Measurements from ENCODE around the gene MTUS2.

The MTUS2 gene

GRCh38 chr13:29117663-29118062, 297.5 kb downstream of the MTUS2 start:
- no peak for DNase-seq

- no peak for DNase-seq
Observed at GRCh38 chr13:29118471-29118870, 298.3 kb downstream of the MTUS2 start.

- DNase-seq, result no peak
Observed at GRCh38 chr13:29125191-29125933, 305.2 kb downstream of the MTUS2 start.

GRCh38 chr13:29125934-29126424, 305.8 kb downstream of the MTUS2 start:
- DNase-seq, result no peak

DNA sequence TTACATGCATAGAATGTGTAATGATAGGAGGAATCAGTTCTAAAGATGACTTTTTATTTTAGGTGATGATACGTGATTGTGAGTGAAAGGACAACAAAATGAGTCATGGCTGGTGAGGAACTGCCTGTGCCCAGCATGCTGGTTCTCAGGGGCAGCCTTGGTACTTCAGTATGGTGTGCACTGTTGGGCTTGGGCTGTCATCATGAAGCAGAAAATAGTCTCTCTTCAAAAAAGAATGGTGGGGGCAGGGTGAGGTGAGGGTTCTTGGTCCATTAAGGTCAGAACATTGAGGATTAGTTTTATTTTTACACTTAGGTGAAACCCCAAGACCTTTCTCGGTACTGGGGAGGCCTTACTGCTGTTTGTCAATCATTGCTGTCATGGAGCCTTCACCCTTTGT, 309.5 kb downstream of the MTUS2 start:
- DNase-seq, result no peak

GRCh38 chr13:29131159-29131558, 311.0 kb downstream of the MTUS2 start:
- no peak for DNase-seq

DNA sequence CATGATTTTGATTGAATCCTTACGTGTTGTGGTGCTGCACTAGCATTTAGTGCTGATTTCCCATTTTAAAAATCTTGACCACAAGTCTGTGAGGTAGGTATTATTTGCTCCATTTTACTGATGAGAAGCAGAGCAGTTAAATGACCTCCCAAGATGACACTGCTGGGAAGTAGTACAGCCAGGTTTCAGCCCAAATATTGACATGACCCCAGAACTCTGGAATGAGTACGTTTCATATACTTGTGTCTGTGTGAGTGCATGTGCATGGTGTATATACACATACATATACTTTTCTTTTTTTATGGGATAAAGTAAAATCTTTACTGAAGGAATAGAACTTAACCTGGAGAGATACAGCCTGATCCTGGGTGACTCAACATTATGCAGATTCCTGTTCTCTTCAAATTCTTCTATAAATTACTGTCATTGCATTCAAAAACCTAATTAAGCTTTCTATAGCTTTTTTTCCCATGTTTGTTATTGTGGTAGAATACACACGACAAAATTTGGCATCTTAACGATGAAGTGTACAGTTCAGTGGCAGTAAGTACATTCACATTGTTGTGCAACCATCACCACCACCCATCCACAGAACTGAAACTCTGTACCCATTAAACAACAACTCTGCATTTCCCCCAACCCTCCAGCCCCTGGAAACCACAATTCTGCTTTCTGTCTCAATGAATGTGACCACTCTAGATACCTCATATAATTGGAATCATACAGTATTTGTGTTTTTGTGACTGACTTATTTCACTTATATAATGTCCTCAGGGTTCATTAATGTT, 311.9 kb downstream of the MTUS2 start:
- no peak for DNase-seq

- DNase-seq, result no peak
Observed at GRCh38 chr13:29136341-29136740, 316.2 kb downstream of the MTUS2 start.

- DNase-seq, result no peak
Observed at GRCh38 chr13:29137016-29137415, 316.9 kb downstream of the MTUS2 start.

GRCh38 chr13:29137995-29138394, 317.9 kb downstream of the MTUS2 start:
- DNase-seq, result no peak

DNA sequence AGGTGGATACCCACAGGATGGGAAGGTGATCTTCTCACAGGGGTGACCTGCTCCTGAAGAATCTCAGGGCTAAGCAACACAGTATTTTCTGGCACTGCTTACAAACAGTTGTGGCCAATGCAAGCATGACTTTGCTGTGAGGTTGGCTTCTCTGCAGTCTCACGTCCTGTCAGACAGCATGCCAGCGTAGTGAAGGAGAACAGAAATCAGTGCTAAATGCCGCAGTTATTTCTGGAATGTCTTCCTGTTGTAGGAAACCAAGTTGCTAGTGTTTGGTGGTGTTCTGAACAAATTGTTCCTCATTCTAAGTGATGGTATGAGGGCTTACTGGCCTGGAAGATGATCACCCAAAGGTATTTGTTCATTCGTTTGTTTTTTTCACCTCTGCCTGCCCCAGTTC, 320.1 kb downstream of the MTUS2 start:
- no peak for DNase-seq

DNA sequence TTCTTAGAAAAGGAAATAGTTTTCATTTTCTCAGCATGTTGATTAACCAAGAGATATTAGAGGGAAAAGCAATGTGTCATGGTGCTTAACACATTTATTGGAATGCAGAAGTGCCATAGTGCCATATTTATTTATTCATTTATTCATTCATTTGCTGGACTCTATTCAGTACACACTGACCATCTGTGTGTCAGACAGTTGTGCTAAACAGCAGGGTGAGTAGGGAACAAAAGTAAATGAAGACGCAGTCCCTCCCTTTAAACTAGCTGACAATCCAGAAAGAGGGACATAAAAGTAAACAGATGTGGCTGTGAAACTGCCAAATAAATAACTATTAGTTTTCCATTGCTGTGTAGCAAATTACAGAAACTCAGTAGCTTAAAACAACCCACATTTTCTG, 323.7 kb downstream of the MTUS2 start:
- no peak for DNase-seq

DNA sequence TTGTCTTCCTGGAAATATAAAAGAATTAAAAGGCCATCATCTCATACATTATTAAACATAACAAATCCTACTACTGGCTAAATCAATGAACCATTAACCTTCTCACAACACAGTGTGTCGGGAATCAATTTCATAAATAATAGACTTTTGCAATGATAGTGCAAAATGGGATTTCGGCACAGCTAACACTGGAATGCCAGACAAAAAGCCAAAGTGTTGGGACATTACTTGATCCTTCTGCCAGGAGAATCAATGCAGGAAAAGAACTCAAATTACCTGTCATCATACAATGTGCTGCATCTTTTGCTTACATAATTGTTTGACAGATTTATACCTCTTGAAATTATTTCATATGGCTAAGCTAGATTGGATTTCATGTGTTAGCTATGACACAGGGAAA, 334.3 kb downstream of the MTUS2 start:
- DNase-seq, result no peak

- no peak for DNase-seq
Observed at GRCh38 chr13:29156136-29156535, 336.0 kb downstream of the MTUS2 start.

- DNase-seq, result no peak
Observed at GRCh38 chr13:29159871-29160270, 339.7 kb downstream of the MTUS2 start.

GRCh38 chr13:29160862-29161261, 340.7 kb downstream of the MTUS2 start:
- no peak for DNase-seq

GRCh38 chr13:29161676-29162075, 341.5 kb downstream of the MTUS2 start:
- no peak for DNase-seq

DNA sequence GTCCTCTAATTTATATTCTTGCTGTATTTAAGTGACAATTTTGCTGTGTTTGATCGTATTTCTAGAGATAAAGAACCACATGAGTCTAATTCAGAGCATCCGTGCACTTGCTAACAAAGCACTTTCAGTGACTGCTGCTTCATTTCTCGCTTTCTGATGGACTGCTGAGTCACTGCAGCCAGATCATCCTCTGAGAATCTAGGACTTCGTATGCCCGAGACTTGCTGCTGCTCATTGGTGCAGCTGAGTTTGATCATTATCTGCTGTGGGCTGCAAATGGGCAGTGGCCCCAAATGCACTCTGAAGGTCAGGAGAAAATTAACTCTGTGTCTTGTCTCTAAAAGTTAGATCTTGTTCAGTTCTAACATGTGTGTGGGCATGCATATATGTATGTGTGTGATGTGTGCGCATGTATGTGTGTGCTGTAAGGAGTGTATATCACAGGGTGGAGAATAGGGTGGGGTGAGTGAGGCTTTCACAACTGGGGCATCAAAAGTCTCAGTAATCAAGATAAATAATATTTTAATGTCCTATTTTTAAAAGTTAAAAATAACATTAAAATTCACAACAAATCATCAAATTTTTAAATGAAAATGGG, 342.6 kb downstream of the MTUS2 start:
- no peak for DNase-seq

- no peak for DNase-seq
Observed at GRCh38 chr13:29164116-29164515, 344.0 kb downstream of the MTUS2 start.

DNA sequence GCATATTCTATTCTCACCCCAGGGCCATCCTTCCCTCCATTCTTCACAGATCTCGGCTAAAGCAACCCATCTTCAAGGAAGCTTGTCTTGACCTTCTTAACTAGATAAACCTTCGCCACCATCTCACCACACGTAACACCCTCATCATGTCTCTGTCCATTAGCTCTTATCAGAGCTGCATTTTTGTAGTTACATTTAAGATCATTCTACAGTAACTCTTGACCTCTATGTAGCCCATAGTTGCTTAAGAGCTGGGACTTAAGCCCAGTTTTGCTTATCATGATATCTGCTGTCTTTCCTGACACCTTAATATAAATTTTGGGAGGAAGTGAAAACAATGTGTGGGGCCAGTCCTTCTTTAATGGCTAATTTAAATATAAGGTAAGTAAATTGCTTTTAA, 345.1 kb downstream of the MTUS2 start:
- no peak for DNase-seq

GRCh38 chr13:29165840-29166239, 345.7 kb downstream of the MTUS2 start:
- DNase-seq, result no peak

DNA sequence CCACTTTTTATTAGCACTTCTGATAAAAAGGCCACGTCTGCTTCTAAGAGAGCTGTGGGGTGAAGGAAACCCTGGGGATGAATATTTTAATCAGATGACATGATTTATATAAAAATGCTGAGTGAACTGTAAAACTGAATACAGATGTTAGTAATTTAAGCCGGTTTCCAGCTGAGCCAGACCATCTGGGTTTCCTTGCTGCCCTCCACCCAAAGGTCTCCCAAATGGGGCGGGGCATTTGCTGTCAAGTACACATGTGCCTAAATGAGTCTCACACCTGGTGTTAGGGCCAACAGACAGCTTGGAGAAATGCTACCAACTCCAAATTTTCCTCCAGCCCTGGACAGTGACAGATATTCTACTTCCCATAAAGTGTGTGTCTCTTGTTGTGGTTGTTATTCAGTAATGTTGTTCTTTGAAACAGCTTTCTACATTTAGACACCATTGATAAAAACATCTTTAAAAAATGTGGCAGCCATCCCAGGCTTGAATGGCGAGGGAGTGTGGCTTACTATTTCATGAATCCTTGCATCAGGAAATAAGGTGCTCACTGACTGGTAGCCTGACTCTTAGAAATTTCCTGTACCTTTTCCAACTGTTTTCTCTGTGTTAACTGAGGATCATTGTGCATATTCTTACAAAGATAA, 350.4 kb downstream of the MTUS2 start:
- no peak for DNase-seq

DNA sequence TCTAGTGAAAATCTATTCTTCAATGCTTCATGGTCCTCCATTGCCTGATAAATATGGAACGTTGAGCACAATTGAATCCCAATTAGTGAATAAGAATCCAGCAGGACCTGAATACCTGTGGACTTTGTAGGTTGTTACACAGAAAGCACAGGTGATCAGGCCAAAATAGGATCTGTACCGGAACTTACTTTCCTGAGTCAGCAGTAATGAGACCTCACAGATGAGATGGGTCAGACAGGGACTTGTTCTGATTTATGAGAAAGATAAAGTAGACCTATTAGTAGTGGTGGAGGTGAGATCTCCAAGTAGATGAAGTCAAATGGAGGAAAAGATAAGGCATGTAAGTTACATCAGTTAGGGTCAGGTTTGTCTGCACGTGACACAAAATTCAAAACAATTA, 351.1 kb downstream of the MTUS2 start:
- no peak for DNase-seq
